Right ventricle myocardium superior (tissue), 1 donor: ENCODE measurements around the gene PCK2. TPM values are rescaled to one million over a fixed set of nuclear protein-coding genes. Genes with fewer than 3 reads are reported as not detected.

ENCODE experiments used
- ATAC-seq: fragments of 200-7000 bp; cut with Tn5 transposase; one replicate; pipeline ENCODE4 v1.9.1; 2020; ENCODE audit warnings: mild to moderate bottlenecking; ENCODE audit not compliant: poor library complexity
- DNase-seq: peaks from one replicate; pipeline ENCODE4 v3.0.0-alpha.2; 2020
- intact Hi-C: fragments of 100-400 bp; cut with DNase I; formaldehyde crosslinking; loops from one replicate; pipeline ENCODE4 v1.11.2; 2022
- total RNA-seq: library from RNA; stranded (reverse); fragmentation: NEBNext Ultra II Directional; extraction: Animal tissue kit (Norgen Biotek cat#: 25700); gene quantifications from one replicate; pipeline ENCODE4 v1.2.1, GENCODE V29; 2021
- donor health status: DM: no; HTN: yes; CAD: no; lungs with severe emphysema.

The PCK2 gene
- total RNA-seq, 1 donor from 2014 or later, result 2.7 TPM

DNA sequence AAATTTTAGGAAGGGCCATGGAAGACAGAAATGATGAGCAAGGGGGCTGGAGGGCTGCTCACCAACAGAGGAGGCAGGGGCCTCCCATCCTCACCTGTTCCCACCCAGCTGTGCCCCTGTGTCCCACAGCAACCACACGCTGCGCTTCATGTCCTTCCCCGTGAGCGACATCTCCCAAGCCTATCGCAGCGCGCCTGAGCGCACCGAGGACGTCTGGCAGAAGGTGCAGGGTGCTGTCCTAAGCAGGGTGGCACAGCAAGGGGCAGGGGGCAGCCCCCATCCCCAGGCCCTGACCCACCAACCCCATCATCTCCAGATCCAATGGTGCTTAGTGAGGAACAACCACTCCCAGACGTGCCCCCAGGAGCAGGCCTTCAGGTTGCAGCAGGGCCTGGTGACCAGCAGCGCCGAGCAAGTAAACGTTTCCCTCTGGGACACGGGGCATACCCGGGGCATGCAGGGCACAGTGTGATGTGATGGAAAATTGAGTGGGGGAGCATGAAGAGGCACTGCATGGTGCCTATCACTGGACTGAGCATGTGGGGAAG is 34.2 kb upstream of the PCK2 start:
- peak; percentile 40 for DNase-seq
- intact Hi-C loops, result loop anchor here (5.0 kb wide), 2 partner anchors 32 to 47 kb away; partner anchors contain the start of gene PCK2
- ATAC-seq, result no peak

DNA sequence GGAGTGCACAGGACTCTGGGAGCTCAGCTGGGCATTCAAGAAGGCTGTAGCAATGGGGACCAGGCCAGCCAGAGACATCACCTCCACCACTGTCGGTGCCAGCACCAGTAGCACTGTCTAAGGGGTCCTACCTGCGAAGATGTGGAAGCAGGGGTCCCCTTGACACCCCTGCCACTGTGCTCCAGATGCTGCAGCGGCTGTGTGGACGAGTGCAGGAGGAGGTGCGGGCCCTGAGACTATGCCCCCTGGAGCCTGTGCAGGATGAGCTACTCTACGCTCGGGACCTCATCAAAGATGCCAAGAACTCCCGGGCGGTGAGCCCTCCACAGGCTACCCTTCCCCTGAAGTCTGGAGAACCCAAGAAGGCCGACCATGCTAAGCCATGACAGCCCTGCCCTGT is 33.7 kb upstream of the PCK2 start:
- intact Hi-C loops, result no loop called here
- ATAC-seq, result no peak

DNA sequence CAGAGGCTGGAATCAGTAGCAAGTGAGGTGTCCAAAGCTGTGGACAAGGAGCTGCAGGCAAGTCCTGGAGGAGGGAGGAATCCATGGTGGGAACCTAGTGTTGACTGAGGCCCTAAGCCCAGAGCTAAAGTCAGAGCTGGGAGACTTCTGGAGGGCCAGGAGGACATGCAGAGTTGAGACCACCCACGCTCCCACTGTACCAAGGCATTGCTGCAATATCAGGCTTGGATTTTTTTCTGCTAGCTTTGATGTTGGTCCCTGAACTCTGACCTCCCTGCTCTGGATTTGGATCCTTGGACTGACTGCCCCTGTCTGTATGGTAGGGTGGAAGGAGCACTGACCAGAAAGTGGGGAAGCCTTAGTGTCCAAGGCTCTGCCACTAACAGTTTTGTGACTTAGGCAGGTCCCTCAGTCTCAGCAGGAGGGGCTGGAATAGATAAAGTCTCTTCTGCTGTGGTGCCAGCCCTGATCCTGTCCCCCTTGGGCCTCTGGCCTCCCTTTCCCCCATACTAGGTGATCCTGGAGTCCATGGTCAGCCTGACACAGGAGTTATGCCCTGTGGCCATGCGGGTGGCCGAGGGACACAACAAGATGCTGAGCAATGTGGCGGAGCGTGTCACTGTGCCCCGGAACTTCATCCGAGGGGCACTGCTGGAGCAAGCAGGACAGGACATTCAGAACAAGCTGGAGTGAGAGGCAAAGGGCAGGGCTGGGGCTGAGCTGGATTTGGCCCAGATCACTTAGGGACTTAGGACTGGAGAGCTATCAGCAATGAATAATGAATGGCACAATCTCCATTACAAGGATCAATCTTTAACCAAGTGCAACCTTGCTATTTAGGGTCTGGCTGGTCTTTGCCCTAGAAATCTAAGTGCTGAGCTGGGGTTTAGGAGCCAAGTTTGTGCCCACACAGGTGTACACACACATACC is 32.9 kb upstream of the PCK2 start:
- intact Hi-C loops, result no loop called here
- no peak for DNase-seq
- no peak for ATAC-seq

More for the DNA sequence above, 33.7 kb upstream of the PCK2 start:
- DNase-seq, result no peak

DNA sequence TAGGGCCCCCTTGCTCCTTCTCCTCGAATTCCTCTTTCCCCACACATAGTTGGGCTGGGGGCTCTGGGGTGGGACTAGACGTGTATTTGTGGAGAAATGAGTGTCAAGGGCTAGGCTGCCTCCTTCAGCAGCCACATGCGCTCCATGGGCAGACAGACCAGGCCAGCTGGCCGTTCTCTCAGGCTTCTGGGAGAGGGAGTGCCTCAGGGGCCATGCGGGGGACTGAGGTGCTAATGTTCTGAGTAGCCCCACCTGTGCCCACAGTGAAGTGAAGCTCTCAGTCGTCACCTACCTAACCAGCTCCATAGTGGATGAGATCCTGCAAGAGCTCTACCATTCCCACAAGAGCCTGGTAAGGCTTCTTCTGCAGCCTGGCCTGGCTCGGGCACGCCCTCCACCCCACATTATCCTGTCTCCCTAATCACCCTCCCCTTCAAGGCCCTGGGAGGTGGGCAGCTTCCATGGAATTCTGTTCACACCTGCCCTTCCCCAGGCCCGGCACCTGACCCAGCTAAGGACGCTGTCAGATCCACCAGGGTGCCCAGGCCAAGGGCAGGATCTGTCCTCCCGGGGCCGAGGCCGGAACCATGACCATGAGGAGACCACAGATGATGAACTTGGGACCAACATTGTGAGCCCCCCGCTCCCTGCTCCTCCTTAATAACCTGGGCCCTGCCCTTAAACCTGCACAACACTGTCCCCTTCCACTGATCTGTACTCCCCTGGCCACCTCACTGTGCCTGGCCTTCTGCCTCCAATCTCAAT is 31.7 kb upstream of the PCK2 start:
- DNase-seq (no peak), ATAC-seq (no peak)
- intact Hi-C loops, result no loop called here

DNA sequence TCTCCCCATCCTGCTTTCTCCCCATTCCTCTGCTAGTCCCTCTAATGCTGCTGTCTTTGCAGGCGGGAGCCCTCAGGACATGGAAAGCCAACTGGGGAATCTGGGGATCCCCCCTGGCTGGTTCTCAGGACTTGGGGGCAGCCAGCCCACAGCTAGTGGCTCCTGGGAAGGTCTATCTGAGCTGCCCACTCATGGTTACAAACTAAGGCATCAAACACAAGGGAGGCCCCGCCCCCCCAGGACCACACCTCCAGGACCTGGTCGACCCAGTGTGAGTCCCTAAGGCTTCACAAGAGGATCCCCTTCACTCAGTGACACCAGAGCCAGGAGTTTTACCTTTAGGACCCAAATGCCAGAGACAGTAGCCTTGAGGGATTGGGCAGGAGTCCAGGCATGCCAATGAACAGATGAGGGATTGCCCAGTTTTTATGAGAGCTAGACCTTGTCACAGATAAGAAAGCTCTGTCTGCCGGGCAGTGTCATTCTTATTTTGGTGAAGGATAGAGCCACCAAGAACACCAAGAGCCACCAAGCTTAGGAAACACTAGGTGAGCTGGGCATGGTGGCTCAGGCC is 30.8 kb upstream of the PCK2 start:
- intact Hi-C loops, result no loop called here
- DNase-seq (no peak), ATAC-seq (no peak)

DNA sequence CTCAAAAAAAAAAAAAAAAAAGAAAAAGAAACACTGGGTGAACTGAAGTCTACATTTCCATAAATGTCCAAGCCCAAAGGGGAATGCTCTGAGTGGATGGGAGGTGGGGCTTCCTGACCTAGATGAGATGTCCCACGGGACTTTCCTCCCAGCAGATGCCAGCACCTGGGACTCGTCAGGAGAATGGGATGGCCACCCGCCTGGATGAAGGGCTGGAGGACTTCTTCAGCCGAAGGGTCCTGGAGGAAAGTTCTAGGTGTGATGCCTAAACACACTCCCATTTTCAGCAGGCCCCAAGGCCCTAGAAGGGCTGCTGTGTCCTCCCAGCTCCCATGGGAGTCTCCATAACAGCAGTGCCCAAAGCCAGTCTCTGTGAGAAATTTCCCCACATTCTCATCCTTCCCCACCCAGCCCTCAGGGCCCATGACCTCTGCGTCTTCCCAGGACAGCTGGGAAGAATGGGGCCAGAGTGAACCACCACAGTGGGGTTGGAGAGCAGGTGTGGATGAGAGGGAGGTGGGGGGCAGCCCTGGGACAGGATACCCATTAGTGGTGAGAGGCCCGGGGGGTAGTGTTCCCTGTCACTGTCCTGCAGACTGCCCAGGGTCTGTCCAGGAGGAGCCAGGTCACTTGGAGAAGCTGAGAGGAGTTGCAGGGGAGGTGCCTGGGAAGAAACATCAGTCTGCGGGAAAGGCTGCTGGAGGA is 29.9 kb upstream of the PCK2 start:
- ATAC-seq (no peak), DNase-seq (no peak)
- intact Hi-C loops, result no loop called here

DNA sequence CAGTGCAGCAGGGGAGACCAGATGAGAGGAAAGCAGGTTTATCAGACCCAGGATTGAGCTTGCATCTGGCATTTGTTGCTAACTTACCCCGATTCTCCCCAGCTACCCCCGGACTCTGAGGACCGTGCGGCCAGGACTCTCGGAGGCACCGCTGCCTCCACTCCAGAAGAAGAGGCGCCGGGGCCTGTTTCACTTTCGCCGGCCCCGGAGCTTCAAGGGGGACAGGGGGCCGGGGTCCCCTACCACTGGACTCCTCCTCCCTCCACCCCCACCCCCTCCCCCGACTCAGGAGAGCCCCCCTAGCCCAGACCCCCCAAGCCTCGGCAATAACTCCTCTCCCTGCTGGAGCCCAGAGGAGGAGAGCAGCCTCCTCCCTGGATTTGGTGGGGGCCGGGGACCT is 29.3 kb upstream of the PCK2 start:
- ATAC-seq, result no peak
- intact Hi-C loops, result no loop called here
- no peak for DNase-seq

DNA sequence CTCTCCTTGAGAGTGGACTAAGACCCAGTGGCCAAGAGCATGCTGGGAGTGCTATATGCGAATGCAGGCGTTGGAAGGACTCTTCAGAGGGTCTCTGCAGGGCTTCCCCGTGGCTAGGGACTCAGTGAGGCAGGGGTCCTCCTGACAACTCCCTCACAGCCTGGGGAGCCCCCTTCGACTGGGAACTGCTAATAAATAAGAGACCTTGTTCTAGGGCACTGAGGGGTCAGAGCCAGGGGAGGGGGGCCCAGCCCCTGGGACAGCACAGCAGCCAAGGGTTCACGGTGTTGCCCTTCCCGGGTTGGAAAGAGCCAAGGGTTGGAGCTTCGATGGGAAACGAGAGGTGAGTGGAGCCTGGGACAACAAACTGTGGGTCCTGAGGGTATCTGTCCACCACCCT is 28.7 kb upstream of the PCK2 start:
- no peak for ATAC-seq
- intact Hi-C loops, result no loop called here
- no peak for DNase-seq

DNA sequence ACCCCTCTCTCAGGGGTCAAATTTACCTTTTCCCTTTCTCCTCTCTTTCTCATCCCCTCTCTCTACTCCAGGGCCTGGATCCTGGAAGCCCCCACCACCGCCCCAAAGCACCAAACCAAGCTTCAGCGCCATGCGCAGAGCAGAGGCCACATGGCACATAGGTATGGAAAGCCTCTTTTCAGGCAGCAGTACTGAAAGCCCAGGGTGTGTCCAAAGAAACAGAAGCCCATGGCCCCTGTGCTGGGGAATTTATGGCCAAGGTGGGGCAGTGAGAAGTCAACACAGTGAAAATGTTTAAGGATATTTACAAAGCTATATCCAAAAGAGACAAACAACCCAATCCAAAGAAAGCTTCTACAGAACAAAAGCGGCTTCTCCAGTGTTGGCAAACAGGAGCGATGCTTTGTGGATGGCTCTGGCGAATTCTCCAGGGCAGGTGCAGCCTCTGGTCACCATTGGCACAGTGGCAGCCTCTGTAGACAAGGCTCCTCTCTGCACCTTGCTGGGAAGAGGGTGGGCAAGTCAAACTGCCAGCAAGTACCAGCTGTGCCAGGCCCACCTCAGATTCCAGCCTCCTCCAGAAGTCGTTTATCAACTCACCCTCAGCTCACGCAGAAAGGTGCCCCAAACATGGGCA is 27.5 kb upstream of the PCK2 start:
- ATAC-seq (no peak), DNase-seq (no peak)
- intact Hi-C loops, result no loop called here

DNA sequence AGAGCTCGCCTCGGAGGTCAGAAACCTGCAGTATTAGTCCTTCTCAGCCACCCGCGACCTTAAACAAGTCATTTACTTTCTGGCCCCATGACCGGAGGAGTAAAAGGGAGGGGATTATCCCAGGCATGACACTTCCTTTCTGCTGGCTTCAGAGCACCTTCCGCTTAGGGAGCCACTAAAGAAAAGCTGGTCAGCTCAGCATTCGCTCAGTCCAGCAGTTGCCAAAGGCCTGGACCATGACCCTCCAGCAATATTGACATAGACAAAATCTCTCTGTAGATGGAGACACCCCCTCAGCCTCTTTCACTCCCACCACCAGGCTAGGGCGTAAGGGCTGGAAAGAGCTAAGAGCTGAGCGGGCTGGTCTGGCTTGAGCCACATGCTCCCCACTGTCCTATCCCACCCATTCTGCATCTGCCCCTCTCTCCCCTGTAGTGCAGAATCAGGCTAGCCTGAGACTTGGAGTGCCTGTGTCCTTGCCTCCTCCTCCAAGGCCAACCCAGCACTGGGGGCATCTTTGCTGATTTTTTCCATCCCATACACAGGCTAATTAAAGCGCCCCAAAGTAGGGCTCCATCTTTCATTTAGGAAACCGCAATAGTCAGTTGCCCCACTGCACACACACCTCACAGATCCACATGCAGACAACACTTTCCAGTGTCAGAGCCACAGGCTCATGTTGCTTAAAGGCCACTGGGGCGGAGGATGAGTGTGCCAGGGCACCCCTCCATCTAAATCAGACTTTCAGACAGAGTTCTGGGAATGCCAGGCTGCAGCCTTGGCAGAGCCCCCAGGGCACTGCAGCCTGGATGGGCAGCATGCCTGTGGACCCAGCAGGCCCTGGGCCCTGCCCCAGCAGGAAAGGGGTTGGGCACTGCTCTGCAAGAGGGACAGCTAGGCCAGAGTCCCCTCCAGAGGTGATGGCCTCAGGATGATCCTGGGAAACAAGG is 26.7 kb upstream of the PCK2 start:
- ATAC-seq (no peak), DNase-seq (no peak)

DNA sequence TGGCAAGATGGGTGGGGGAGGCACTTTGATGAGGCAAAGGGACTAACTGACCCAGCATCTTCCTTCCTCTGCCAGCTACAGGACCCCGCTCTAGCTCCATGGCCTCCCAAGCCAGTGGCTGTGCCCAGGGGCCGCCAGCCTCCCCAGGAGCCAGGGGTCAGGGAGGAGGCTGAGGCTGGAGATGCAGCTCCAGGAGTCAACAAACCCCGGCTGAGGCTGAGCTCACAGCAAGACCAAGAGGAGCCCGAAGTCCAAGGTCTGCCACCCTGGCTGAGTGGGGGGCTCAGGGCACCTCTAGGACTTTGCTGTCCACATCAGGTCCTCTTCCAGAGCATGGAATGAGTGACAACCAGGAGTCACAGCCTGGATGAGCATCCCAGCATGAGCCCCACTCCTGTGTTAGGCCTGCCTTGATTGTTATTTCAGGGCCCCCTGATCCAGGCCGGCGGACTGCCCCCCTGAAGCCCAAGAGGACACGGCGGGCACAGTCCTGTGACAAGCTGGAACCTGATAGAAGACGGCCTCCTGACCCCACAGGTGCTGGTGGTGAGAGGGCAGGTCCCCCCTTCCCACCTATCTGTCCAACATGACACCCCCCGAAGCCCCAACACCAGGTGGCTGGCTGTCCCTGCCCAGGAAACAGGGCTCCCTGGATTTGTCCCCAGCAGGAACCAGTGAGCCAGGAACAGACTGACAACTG is 25.2 kb upstream of the PCK2 start:
- DNase-seq, result no peak
- intact Hi-C loops, result no loop called here
- ATAC-seq, result no peak

More for the DNA sequence above, 26.7 kb upstream of the PCK2 start:
- intact Hi-C loops, result no loop called here

DNA sequence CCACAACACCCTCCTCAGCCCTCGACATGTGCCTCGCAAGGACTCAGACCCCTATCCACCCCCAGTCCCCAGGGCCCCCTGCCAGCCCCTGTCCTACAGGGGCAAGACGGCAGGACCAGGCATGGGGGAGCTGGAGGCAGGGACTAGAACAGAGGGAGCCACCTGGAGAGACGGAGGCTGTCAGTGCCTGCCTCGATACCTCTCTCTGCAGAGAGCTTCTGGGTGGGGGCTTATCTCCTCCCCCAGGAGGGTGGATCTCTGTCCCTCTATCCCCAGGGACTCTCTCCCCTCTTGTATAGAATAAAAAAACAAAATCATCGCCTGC is 24.7 kb upstream of the PCK2 start:
- intact Hi-C loops, result no loop called here
- no peak for DNase-seq
- ATAC-seq, result no peak

DNA sequence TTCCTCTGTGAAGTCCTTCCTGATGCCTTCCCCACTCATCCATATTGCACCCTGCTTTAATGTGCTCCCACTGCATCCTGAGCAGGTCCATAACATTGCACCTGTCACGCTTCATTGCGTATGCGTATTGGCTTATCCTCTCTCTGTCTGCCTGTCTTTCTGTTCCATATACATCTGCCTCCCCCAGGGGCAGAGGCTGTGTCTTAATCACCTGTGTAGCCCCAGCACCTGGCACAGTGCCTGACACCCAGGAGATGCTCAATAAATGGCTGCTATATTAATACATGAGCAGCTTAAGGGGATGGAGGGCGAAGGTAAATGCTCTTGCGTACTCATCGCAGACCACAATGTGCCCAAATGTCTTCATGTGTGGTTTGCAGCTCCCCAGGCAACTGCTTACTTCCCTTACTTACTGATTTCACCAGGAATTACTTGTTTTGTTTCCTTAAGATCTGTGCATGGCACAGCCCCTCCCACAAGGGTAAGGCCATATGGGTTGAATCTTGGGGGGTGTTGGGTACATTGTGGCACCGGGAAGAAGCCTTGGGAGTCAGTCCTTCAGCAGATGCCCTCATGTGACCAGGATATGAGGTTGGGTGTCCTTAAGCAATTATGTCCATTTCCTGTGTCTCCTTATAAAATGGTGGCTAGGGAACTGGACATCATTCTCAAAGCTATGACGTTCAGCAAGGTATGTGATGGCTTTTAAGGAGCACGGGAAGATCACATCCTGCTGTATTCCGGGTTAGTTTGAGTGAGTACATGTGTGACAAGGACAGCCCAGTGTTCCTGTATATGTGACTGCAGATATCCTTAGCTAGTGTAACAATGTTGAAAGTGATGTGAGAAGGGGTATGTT is 23.6 kb upstream of the PCK2 start:
- ATAC-seq (no peak), DNase-seq (no peak)
- intact Hi-C loops, result no loop called here

DNA sequence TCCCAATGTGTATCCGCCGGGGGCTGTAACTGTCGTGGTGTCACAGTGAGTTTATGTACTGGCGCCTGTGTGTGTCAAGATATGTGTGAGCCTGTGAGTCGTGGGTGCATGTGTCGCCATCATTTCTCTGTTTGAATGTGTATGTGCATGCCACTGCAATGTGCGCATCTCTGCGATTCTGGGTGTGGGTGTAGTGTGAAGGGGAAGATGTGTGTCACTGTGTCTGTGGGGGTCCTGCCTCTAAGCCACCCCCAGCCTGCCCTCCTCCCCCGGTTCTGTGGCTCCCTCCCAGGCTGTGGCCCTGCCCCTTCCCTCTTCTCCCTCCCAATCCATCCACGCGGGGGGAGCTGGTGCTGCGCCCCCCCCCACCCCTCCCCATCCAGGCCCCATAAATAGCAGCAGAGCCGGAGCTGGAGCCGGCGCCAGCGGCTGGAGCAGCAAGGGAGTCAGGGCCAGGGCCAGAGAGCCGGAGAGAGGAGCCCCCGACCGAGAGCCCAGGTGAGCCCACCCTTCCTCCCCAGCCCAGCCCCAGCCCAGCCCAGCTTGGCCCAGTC is 22.9 kb upstream of the PCK2 start, which contains the start of gene CPNE6:
Gene CPNE6, plus strand, starts transcription at position 419 of the 554 bp plus-strand sequence. CDS start 1,375 bp downstream, outside the sequence.
- ATAC-seq, result no peak
- intact Hi-C loops, result no loop called here
- no peak for DNase-seq

DNA sequence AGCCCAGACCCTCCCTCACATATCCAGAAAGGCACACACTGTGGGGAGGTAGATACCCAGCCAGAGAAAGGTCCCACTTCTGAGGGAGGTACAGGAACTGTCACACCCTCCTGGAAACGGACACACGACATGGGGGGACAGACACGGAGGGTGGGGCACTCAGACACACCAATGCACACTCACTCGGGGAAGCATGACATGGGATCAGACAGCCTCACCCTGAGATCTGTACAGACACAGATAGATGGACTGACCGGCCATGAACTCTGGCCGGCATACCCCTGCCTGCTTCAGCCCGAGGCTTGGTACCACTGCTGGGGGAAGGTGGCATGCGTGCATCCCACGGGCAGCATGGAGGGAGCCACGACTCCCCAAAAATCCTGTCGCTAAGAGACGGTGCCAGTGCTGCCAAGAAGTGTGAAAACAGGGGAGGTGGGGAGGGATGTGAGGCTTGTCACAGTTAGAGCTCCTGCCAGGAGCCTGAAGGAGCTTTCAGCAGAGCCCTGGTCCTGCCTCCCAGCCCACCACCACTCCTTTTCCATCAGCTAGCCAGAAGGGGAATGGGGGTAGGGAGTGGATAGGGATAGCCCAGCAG is 22.2 kb upstream of the PCK2 start:
- ATAC-seq (no peak), DNase-seq (no peak)
- intact Hi-C loops, result no loop called here
